C4-2B (cell line): ENCODE data around the gene DRD4.

Experiments
- ZFX ChIP-seq: fragments of 450-650 bp; IDR thresholded peaks from 2 replicates; pipeline ENCODE4 v1.6.1; 2017
- TF ChIP-seq, protein P1 (sequence below): fragments of 450-650 bp; conservative IDR thresholded peaks from 2 replicates; pipeline ENCODE4 v1.5.1; 2017; ENCODE audit warnings: mild to moderate bottlenecking

- TF ChIP-seq, protein P1, sequence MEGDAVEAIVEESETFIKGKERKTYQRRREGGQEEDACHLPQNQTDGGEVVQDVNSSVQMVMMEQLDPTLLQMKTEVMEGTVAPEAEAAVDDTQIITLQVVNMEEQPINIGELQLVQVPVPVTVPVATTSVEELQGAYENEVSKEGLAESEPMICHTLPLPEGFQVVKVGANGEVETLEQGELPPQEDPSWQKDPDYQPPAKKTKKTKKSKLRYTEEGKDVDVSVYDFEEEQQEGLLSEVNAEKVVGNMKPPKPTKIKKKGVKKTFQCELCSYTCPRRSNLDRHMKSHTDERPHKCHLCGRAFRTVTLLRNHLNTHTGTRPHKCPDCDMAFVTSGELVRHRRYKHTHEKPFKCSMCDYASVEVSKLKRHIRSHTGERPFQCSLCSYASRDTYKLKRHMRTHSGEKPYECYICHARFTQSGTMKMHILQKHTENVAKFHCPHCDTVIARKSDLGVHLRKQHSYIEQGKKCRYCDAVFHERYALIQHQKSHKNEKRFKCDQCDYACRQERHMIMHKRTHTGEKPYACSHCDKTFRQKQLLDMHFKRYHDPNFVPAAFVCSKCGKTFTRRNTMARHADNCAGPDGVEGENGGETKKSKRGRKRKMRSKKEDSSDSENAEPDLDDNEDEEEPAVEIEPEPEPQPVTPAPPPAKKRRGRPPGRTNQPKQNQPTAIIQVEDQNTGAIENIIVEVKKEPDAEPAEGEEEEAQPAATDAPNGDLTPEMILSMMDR: no peak
- TF ChIP-seq ZFX: no peak
These were observed 13.7 kb upstream of the DRD4 start for GRCh38 chr11:623349-623869.
